ENCODE measurements around the gene CHADL. TPM values are rescaled to one million over a fixed set of nuclear protein-coding genes. Genes with fewer than 3 reads are reported as not detected.

CHADL gene
- total and polyA plus RNA-seq, 9 of the 15 experiments (the other 6 are each of a cell fraction or from before 2014, with no cell fraction given), result not detected

DNA sequence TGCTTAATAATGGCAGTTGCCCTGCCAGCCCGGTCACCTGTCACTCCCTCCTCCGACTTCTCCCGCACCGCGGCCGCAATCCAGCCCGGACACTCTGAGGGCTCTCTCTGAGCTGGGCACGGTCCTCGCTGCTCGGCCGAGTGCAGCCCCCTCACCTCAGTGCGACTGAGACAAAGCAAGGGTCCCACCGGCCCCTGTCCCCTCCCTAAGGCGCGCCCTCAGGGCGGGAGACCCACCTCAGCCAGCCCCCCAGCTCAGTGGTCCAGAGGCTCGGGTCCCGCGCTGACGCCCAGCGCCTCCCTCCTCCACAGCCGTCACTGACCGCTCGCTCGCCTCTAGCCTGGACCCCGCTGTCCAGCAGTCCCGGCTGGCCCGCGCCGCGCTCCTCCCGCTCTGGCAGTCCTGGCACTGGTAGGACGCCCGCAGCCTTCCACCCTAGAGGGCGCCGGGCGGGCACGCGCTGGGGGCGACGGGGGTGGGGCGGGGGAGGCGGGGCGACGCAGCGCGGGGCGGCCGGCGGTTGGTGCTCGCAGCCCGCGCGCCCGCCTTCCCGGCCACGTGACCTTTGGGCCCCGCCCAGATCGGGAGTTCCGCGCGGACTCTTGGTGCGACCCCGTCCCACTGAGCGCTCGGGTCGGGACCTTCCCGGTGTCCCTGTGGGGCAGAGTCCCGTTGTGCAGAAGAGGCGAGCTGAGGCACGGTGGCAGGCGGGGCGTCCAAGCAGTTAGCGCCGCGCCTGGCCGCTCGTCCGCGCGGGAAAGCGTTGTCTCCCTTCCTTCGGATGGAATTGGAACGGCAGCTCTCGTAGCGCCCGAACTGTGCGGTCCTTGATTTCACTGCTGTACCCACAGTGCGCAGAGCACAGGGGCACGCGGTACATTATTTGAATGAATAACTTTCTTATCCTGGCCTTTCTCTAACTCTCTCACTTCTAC is 43.4 kb downstream of the CHADL start (continued):
- TF ChIP-seq, protein P1, sequence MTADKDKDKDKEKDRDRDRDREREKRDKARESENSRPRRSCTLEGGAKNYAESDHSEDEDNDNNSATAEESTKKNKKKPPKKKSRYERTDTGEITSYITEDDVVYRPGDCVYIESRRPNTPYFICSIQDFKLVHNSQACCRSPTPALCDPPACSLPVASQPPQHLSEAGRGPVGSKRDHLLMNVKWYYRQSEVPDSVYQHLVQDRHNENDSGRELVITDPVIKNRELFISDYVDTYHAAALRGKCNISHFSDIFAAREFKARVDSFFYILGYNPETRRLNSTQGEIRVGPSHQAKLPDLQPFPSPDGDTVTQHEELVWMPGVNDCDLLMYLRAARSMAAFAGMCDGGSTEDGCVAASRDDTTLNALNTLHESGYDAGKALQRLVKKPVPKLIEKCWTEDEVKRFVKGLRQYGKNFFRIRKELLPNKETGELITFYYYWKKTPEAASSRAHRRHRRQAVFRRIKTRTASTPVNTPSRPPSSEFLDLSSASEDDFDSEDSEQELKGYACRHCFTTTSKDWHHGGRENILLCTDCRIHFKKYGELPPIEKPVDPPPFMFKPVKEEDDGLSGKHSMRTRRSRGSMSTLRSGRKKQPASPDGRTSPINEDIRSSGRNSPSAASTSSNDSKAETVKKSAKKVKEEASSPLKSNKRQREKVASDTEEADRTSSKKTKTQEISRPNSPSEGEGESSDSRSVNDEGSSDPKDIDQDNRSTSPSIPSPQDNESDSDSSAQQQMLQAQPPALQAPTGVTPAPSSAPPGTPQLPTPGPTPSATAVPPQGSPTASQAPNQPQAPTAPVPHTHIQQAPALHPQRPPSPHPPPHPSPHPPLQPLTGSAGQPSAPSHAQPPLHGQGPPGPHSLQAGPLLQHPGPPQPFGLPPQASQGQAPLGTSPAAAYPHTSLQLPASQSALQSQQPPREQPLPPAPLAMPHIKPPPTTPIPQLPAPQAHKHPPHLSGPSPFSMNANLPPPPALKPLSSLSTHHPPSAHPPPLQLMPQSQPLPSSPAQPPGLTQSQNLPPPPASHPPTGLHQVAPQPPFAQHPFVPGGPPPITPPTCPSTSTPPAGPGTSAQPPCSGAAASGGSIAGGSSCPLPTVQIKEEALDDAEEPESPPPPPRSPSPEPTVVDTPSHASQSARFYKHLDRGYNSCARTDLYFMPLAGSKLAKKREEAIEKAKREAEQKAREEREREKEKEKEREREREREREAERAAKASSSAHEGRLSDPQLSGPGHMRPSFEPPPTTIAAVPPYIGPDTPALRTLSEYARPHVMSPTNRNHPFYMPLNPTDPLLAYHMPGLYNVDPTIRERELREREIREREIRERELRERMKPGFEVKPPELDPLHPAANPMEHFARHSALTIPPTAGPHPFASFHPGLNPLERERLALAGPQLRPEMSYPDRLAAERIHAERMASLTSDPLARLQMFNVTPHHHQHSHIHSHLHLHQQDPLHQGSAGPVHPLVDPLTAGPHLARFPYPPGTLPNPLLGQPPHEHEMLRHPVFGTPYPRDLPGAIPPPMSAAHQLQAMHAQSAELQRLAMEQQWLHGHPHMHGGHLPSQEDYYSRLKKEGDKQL (CRISPR knock-in tag; IDR thresholded peaks at IDR 0.05; ENCODE audit: borderline replicate concordance), result peak; percentile 44; the same call in 1 of the 2 replicates
- TF ChIP-seq MBD1 (CRISPR knock-in tag; IDR thresholded peaks at IDR 0.05) (no peak), USF2 (CRISPR knock-in tag; IDR thresholded peaks at IDR 0.05) (peak; percentile 93), CXXC5 (CRISPR knock-in tag; IDR thresholded peaks at IDR 0.05) (peak; percentile 50), CHD1 (IDR thresholded peaks at IDR 0.05; ENCODE audit: low read length) (no peak), ZBTB8A (IDR thresholded peaks at IDR 0.05; ENCODE audit: partially characterized antibody) (no peak)
- TF ChIP-seq, protein P2, sequence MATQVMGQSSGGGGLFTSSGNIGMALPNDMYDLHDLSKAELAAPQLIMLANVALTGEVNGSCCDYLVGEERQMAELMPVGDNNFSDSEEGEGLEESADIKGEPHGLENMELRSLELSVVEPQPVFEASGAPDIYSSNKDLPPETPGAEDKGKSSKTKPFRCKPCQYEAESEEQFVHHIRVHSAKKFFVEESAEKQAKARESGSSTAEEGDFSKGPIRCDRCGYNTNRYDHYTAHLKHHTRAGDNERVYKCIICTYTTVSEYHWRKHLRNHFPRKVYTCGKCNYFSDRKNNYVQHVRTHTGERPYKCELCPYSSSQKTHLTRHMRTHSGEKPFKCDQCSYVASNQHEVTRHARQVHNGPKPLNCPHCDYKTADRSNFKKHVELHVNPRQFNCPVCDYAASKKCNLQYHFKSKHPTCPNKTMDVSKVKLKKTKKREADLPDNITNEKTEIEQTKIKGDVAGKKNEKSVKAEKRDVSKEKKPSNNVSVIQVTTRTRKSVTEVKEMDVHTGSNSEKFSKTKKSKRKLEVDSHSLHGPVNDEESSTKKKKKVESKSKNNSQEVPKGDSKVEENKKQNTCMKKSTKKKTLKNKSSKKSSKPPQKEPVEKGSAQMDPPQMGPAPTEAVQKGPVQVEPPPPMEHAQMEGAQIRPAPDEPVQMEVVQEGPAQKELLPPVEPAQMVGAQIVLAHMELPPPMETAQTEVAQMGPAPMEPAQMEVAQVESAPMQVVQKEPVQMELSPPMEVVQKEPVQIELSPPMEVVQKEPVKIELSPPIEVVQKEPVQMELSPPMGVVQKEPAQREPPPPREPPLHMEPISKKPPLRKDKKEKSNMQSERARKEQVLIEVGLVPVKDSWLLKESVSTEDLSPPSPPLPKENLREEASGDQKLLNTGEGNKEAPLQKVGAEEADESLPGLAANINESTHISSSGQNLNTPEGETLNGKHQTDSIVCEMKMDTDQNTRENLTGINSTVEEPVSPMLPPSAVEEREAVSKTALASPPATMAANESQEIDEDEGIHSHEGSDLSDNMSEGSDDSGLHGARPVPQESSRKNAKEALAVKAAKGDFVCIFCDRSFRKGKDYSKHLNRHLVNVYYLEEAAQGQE (IDR thresholded peaks at IDR 0.05; ENCODE audit: borderline replicate concordance), result peak; percentile 39
- TF ChIP-seq, protein P2 (CRISPR knock-in tag; IDR thresholded peaks at IDR 0.05; ENCODE audit: low read depth), result no peak
